B cell (primary cell): ENCODE data around the gene PSMD3.

Experiments
- EZH2 ChIP-seq: IDR thresholded peaks from 2 replicates; pipeline ENCODE4 v1.6.1; 2012; ENCODE audit warnings: borderline replicate concordance, low read depth, mild to moderate bottlenecking, moderate library complexity, low read length; ENCODE audit not compliant: insufficient read depth, poor library complexity, severe bottlenecking
- TF ChIP-seq, protein P1 (sequence below): fragments of 200-600 bp; IDR thresholded peaks from one replicate; pipeline ENCODE4 v1.8.0; 2022; ENCODE audit warnings: antibody characterized with exemption, mild to moderate bottlenecking

DNA sequence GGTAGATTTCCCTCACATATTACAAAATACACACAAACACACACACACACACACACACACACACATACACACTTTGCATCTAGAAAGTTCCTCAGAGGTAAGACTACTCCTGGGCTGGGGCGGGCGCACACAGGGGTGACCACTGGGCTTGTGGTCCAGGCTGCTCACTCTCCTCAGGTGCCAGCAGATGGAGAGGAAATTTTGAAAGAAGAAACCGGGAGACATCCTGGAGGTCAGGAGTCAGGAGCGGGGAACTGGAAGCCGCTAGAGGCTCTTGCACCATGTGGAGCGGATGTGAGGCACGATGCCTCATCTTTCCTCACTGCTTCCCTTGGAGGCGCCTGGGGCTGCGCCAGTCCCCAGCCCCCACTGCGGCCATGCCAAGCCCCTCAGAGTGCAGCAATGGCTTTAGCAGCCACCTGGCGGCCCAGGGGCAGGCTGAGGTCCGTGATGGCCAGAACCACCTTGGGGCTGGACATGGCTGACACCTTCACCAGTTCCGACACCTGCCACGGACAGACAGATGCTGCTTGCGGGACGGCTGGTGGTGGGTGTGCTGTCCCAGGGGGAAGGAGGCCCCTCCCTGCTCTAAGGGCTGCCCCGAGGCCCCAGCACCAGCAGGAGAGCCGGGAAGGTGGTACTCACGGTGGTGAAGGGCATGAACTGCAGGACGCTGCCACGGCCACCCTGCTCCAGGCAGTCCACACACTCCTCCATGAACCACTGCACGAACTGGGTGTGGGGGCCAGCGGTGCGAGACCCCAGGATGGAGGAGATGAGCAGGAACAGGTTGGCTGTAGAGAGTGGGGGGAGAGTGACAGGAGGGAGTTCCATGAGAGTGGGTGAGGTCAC, 38.8 kb downstream of the PSMD3 start:
- TF ChIP-seq, protein P1, sequence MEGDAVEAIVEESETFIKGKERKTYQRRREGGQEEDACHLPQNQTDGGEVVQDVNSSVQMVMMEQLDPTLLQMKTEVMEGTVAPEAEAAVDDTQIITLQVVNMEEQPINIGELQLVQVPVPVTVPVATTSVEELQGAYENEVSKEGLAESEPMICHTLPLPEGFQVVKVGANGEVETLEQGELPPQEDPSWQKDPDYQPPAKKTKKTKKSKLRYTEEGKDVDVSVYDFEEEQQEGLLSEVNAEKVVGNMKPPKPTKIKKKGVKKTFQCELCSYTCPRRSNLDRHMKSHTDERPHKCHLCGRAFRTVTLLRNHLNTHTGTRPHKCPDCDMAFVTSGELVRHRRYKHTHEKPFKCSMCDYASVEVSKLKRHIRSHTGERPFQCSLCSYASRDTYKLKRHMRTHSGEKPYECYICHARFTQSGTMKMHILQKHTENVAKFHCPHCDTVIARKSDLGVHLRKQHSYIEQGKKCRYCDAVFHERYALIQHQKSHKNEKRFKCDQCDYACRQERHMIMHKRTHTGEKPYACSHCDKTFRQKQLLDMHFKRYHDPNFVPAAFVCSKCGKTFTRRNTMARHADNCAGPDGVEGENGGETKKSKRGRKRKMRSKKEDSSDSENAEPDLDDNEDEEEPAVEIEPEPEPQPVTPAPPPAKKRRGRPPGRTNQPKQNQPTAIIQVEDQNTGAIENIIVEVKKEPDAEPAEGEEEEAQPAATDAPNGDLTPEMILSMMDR: no peak
- no peak for TF ChIP-seq EZH2
